Measurements from ENCODE around the gene PCDHGB3.

GRCh38 chr5:141373673-141374317, 3.8 kb downstream of the PCDHGB3 start, which contains the start of gene PCDHGA6:
- TF ChIP-seq POLR2A (IDR thresholded peaks at IDR 0.05), result no peak
- peak in 11 of 12 donors; percentile 19 to 50 (median 41) for TF ChIP-seq CTCF (IDR thresholded peaks at IDR 0.05)
